ENCODE results near the gene ARHGEF6. TPM values are rescaled to one million over a fixed set of nuclear protein-coding genes. Genes with fewer than 3 reads are reported as not detected.

Gene ARHGEF6
- total RNA-seq, 2 experiments from 2014 or later: 50.8 to 64.5 TPM

- H3K4me3 ChIP-seq (ENCODE audit: low read depth, low read length, poor library complexity, severe bottlenecking): no peak overlapping the region
- no TSS peak for BruUV-seq (replicated peaks)
- no peaks in the 10 kb centered on the region for H3K9me2 ChIP-seq (ENCODE audit: insufficient read depth, low read length)
- intact Hi-C loops (cut with micrococcal nuclease; ENCODE audit: unreplicated experiment): no loop called here
- no peak overlapping the region for H3K27ac ChIP-seq (ENCODE audit: low read depth, low read length, poor library complexity, severe bottlenecking)
- no peak overlapping the region for H3K4me2 ChIP-seq (ENCODE audit: low read length)
- no peaks in the 10 kb centered on the region for H4K20me1 ChIP-seq (ENCODE audit: insufficient read depth, low read length)
- ChIA-PET POLR2A (no interaction called here), CTCF (ENCODE audit: unreplicated experiment) (no interaction called here)
- DNase-seq (ENCODE audit: low spot score): no peak
- no peaks in the 10 kb centered on the region for H3K9me3 ChIP-seq (ENCODE audit: low read length)
- no peak for TF ChIP-seq CTCF (conservative IDR thresholded peaks at IDR 0.05; ENCODE audit: low read length)
- TF ChIP-seq EZH2phosphoT487 (IDR thresholded peaks at IDR 0.05; ENCODE audit: borderline replicate concordance, low read depth, low read length): no peak
- no peaks in the 10 kb centered on the region for H3K79me2 ChIP-seq (ENCODE audit: insufficient read depth, low read depth, low read length)
- no peaks in the 10 kb centered on the region for H3K4me1 ChIP-seq (ENCODE audit: insufficient read depth, low read length, poor library complexity, severe bottlenecking)
- no peaks in the 10 kb centered on the region for H3K36me3 ChIP-seq (ENCODE audit: insufficient read depth, low read length)
- no peak overlapping the region for H2AFZ ChIP-seq (ENCODE audit: low read length)
These were observed 145.5 kb downstream of the ARHGEF6 start for GRCh38 chrX:136635235-136635634.

GRCh38 chrX:136630881-136631280 lies 149.9 kb downstream of the ARHGEF6 start:
- POLR2A ChIA-PET: no interaction called here
- CTCF ChIA-PET (ENCODE audit: unreplicated experiment): no interaction called here
- Histone ChIP-seq H3K27ac (ENCODE audit: low read depth, low read length, poor library complexity, severe bottlenecking) (no peak overlapping the region), H3K9me3 (ENCODE audit: low read length) (no peaks in the 10 kb centered on the region), H3K79me2 (ENCODE audit: insufficient read depth, low read depth, low read length) (no peaks in the 10 kb centered on the region), H3K4me3 (ENCODE audit: low read depth, low read length, poor library complexity, severe bottlenecking) (no peak overlapping the region), H2AFZ (ENCODE audit: low read length) (no peak overlapping the region), H4K20me1 (ENCODE audit: insufficient read depth, low read length) (no peaks in the 10 kb centered on the region), H3K4me1 (ENCODE audit: insufficient read depth, low read length, poor library complexity, severe bottlenecking) (no peaks in the 10 kb centered on the region), H3K4me2 (ENCODE audit: low read length) (no peak overlapping the region), H3K9me2 (ENCODE audit: insufficient read depth, low read length) (no peaks in the 10 kb centered on the region), H3K36me3 (ENCODE audit: insufficient read depth, low read length) (no peaks in the 10 kb centered on the region)
- no peak for TF ChIP-seq CTCF (conservative IDR thresholded peaks at IDR 0.05; ENCODE audit: low read length)
- TF ChIP-seq EZH2phosphoT487 (IDR thresholded peaks at IDR 0.05; ENCODE audit: borderline replicate concordance, low read depth, low read length): no peak
- intact Hi-C loops (cut with micrococcal nuclease; ENCODE audit: unreplicated experiment): no loop called here
- DNase-seq (ENCODE audit: low spot score): no peak
- no TSS peak for BruUV-seq (replicated peaks)

DNA sequence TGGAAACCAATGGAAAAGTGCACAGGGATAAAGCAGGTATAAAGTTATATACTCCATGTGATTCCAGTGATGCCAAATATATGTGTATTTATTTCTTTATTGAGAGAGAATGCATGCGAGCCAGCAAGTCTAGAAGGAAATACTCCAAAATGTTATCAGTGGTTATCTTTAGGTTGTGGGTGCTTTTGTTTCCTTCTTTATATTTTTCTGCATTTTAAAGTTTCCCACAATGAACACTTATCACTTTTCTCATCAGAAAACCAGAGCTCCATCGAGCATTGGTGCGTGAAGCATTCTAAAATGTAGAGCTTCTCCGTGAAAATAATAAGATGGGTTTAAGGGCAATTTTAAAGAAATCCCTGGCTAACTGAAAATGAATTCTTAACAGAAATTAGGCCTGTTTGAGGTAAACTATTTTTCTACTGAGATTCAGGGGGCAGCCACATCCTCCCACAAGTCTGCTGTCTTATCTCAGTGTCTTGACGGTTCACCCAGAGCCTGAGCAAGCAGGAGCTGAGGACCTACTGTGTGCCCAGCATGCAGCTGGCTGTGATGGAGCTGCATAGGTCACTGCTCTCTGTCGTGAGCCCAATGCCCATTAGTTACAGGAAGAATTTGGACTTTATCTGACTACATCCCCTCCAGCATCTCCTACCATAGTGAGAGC lies 151.5 kb downstream of the ARHGEF6 start:
- ChIA-PET CTCF (ENCODE audit: unreplicated experiment) (no interaction called here), POLR2A (no interaction called here)
- no peak for DNase-seq (ENCODE audit: low spot score)

More for the DNA sequence above, 151.5 kb downstream of the ARHGEF6 start:
- Histone ChIP-seq H3K4me3 (ENCODE audit: low read depth, low read length, poor library complexity, severe bottlenecking) (no peak overlapping the region), H2AFZ (ENCODE audit: low read length) (no peak overlapping the region), H3K79me2 (ENCODE audit: insufficient read depth, low read depth, low read length) (no peaks in the 10 kb centered on the region), H3K4me2 (ENCODE audit: low read length) (no peak overlapping the region), H3K36me3 (ENCODE audit: insufficient read depth, low read length) (no peaks in the 10 kb centered on the region), H3K27ac (ENCODE audit: low read depth, low read length, poor library complexity, severe bottlenecking) (no peak overlapping the region), H4K20me1 (ENCODE audit: insufficient read depth, low read length) (no peaks in the 10 kb centered on the region), H3K4me1 (ENCODE audit: insufficient read depth, low read length, poor library complexity, severe bottlenecking) (no peaks in the 10 kb centered on the region), H3K9me2 (ENCODE audit: insufficient read depth, low read length) (no peaks in the 10 kb centered on the region), H3K9me3 (ENCODE audit: low read length) (no peaks in the 10 kb centered on the region)
- TF ChIP-seq CTCF (conservative IDR thresholded peaks at IDR 0.05; ENCODE audit: low read length) (no peak), EZH2phosphoT487 (IDR thresholded peaks at IDR 0.05; ENCODE audit: borderline replicate concordance, low read depth, low read length) (no peak)
- no TSS peak for BruUV-seq (replicated peaks)
- intact Hi-C loops (cut with micrococcal nuclease; ENCODE audit: unreplicated experiment): no loop called here
